GM10266 (cell line): ENCODE results near the gene NOS1.
"Not testable (repeated sequence)": the region's sequence is repeated elsewhere in the genome, so short reads cannot be mapped to it uniquely, and the experiment has no call there.

Source experiments
- DNase-seq: peaks from one replicate; pipeline ENCODE4 v3.0.0; 2012; ENCODE audit errors: extremely low spot score
- TF ChIP-seq, protein P1 (sequence below): IDR thresholded peaks from 2 replicates; pipeline ENCODE4 v1.5.1; 2012; ENCODE audit warnings: mild to moderate bottlenecking, low read depth; ENCODE audit not compliant: control insufficient read depth, insufficient read depth; ENCODE audit errors: missing control alignments

The NOS1 gene

DNA sequence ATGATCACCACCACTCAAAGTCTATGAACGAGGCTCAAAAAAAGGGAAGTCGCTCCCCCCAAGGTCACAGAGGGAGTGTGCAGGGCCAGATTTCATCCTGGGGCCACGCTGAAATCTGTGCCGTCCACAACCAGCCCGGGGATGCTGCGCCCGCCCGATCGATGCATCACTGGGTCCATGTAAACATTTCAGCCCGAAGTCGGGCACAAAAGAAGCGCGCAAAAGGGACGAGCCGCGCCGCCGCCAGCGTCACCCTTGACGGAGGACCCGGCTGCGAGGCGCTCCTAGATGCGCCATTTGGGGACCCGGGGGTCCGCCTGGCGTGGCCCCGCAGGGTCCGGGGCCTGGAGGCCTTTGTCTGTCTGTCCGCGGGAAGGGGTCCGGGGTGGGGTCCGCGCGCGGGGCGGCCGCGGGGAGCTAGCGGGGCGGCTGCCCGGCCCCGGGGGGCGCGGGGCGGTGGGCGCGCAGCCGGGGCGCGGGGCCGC lies 171.7 kb downstream of the NOS1 start:
- peak; percentile 56 for DNase-seq
- TF ChIP-seq, protein P1, sequence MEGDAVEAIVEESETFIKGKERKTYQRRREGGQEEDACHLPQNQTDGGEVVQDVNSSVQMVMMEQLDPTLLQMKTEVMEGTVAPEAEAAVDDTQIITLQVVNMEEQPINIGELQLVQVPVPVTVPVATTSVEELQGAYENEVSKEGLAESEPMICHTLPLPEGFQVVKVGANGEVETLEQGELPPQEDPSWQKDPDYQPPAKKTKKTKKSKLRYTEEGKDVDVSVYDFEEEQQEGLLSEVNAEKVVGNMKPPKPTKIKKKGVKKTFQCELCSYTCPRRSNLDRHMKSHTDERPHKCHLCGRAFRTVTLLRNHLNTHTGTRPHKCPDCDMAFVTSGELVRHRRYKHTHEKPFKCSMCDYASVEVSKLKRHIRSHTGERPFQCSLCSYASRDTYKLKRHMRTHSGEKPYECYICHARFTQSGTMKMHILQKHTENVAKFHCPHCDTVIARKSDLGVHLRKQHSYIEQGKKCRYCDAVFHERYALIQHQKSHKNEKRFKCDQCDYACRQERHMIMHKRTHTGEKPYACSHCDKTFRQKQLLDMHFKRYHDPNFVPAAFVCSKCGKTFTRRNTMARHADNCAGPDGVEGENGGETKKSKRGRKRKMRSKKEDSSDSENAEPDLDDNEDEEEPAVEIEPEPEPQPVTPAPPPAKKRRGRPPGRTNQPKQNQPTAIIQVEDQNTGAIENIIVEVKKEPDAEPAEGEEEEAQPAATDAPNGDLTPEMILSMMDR, result no peak

GRCh38 chr12:117188961-117189724 lies 172.3 kb downstream of the NOS1 start:
- DNase-seq, result no peak
- TF ChIP-seq, protein P1, result no peak

DNA sequence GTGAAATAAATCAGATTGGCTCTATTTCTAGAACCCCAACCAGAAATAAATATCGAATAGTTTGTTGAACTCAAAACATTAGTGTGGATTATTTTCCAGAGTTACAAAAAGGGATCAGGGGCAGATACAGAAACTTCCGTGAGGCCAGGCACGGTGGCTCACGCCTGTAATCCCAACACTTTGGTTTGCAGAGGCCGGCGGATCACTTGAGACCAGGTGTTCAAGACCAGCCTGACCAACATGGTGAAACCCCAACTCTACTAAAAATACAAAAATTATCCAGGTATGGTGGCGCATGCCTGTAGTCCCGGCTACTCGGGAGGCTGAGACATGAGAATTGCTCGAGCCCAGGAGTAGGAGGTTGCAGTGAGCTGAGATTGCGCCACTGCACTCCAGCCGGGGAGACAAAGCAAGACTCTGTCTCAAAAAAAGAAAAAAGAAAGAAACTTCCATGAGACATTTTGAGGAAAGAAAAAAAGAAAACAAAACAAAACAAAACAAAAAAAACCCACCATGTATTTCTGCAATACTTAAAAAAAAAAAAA lies 173.2 kb downstream of the NOS1 start:
- DNase-seq, result no peak
- TF ChIP-seq, protein P1, result no peak

- TF ChIP-seq, protein P1, result no peak
- DNase-seq, result no peak
Measured at GRCh38 chr12:117187421-117187820, 174.0 kb downstream of the NOS1 start.

DNA sequence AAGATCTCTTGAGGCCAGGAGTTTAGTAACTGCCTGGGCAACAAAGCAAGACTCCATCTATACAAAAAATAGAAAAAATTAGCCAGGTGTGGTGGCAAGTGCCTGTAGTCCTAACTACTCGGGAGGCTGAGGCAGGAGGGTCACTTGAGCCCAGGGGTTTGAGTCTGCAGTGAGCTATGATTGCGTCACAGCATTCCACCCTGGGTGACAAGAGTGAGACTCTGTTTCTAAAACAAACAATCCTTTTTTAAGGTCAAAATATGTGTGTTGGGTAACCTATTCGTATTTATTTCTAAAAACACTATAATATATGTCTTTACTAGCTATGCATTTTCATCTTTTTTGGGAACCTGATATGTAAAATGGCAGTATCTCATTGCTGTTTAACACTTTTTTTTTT lies 178.6 kb downstream of the NOS1 start:
- TF ChIP-seq, protein P1, result no peak
- no peak for DNase-seq

- not testable (repeated sequence) for DNase-seq
Measured at GRCh38 chr12:117181468-117181843, 180.0 kb downstream of the NOS1 start.

- DNase-seq, result no peak
- TF ChIP-seq, protein P1, result no peak
Measured at GRCh38 chr12:117180758-117181467, 180.5 kb downstream of the NOS1 start.
